GM12878 (cell line): ENCODE results near the gene KCNK1. TPM values are rescaled to one million over a fixed set of nuclear protein-coding genes. Genes with fewer than 3 reads are reported as not detected.
A peak's percentile ranks its signal among the peaks of the same experiment; 100 is the strongest.

Experiments
- ATAC-seq: fragments of 200-7000 bp; cut with Tn5 transposase; 3 replicates; pipeline ENCODE4 v1.9.1; 2020; ENCODE audit warnings: mild to moderate bottlenecking, moderate library complexity
- BruUV-seq: library from RNA; stranded (reverse); fragments of 400-500 nt; replicated peaks from 2 replicates; lab custom pipeline; 2021; lab: Mats Ljungman, UMichigan
- CTCF ChIA-PET: fragments of 300-600 bp; sonication (Branson Sonifier 250); formaldehyde crosslinking; extraction: SDS; loops from one replicate; lab custom pipeline; 2021; ENCODE audit warnings: inconsistent platforms; lab: Yijun Ruan, JAX
- POLR2A ChIA-PET: fragments of 350-600 bp; formaldehyde crosslinking; extraction: SDS; loops from one replicate; lab custom pipeline; 2021; ENCODE audit warnings: inconsistent platforms; lab: Charles Lee
- RAD21 ChIA-PET: fragments of 300-600 bp; sonication (Branson Sonifier 250); formaldehyde crosslinking; loops from one replicate; lab custom pipeline; 2023; ENCODE audit warnings: antibody characterized with exemption; ENCODE audit not compliant: unreplicated experiment; lab: Charles Lee
- SMC1A ChIA-PET: fragments of 300-600 bp; sonication (Branson Sonifier 250); formaldehyde crosslinking; loops from one replicate; lab custom pipeline; 2023; ENCODE audit not compliant: unreplicated experiment, uncharacterized antibody; lab: Charles Lee
- DNase-seq: peaks from one replicate; pipeline ENCODE4 v3.0.0-alpha.2; 2011; ENCODE audit warnings: low read depth, low spot score
- FAIRE-seq: peaks from 3 replicates; lab custom pipeline; 2011; peaks lifted over from hg19 to GRCh38; lab: Jason Lieb, UNC
- H2AFZ ChIP-seq: 2 replicates; pipeline ENCODE4 v1.6.0; 2011; ENCODE audit warnings: low read depth, low read length, control low read depth; ENCODE audit not compliant: control insufficient read depth
- H3K27ac ChIP-seq: 2 replicates; pipeline ENCODE4 v1.5.1; 2011; ENCODE audit warnings: control low read depth; ENCODE audit not compliant: control insufficient read depth, insufficient read depth
- H3K27me3 ChIP-seq, 2 experiments: replicated peaks in 1 of 2; 2 replicates each; pipeline versions ENCODE4 v1.6.0 to v1.6.1; 2011; ENCODE audit warnings: low read length in 1 of 2; ENCODE audit not compliant: control insufficient read depth in 2 of 2, insufficient read depth in 2 of 2
- H3K36me3 ChIP-seq, 2 experiments: 2 replicates each; pipeline ENCODE4 v1.5.1; 2011; ENCODE audit warnings: low read length in 1 of 2; ENCODE audit not compliant: control insufficient read depth in 2 of 2, insufficient read depth in 2 of 2
- H3K4me1 ChIP-seq: 2 replicates; pipeline ENCODE4 v1.6.1; 2011; ENCODE audit warnings: mild to moderate bottlenecking, low read length, moderate library complexity, mixed read lengths; ENCODE audit not compliant: control insufficient read depth, insufficient read depth
- H3K4me2 ChIP-seq: 2 replicates; pipeline ENCODE4 v1.6.0; 2011; ENCODE audit warnings: control low read depth; ENCODE audit not compliant: control insufficient read depth, insufficient read depth
- H3K4me3 ChIP-seq: fragments of 200-600 bp; sonication (generic); 2 replicates; pipeline ENCODE4 v1.5.1; 2016
- H3K79me2 ChIP-seq: 2 replicates; pipeline ENCODE4 v1.6.0; 2011; ENCODE audit warnings: low read length; ENCODE audit not compliant: control insufficient read depth, insufficient read depth
- H3K9ac ChIP-seq: 2 replicates; pipeline ENCODE4 v1.8.0; 2011; ENCODE audit warnings: low read length, control low read depth, mixed read lengths; ENCODE audit not compliant: control insufficient read depth, insufficient read depth
- H3K9me3 ChIP-seq: replicated peaks from 3 replicates; pipeline ENCODE4 v1.5.1; 2011; ENCODE audit warnings: mild to moderate bottlenecking, low read length; ENCODE audit not compliant: control insufficient read depth, insufficient read depth
- H4K20me1 ChIP-seq: 2 replicates; pipeline ENCODE4 v1.6.0; 2011; ENCODE audit not compliant: control insufficient read depth, insufficient read depth
- CREB1 ChIP-seq: IDR thresholded peaks from 2 replicates; pipeline ENCODE4 v1.6.1; 2012; ENCODE audit warnings: low read depth, mild to moderate bottlenecking, inconsistent platforms
- EED ChIP-seq: sonication (generic); IDR thresholded peaks from 2 replicates; pipeline ENCODE4 v1.6.1; 2016; ENCODE audit warnings: antibody characterized with exemption, low read depth
- IKZF2 ChIP-seq, 2 experiments: fragments of 450-650 bp; IDR thresholded peaks; 2 replicates each; pipeline ENCODE4 v1.6.1; 2017; ENCODE audit warnings: mild to moderate bottlenecking in 2 of 2, moderate library complexity in 2 of 2
- NKRF ChIP-seq: fragments of 450-650 bp; conservative IDR thresholded peaks from 2 replicates; pipeline ENCODE4 v1.6.1; 2017; ENCODE audit warnings: mild to moderate bottlenecking, moderate library complexity
- NRF1 ChIP-seq: conservative IDR thresholded peaks from 2 replicates; pipeline ENCODE4 v1.6.1; 2011; ENCODE audit warnings: mild to moderate bottlenecking, low read depth, low read length, improper control_type of control experiment
- POLR2AphosphoS2 ChIP-seq: IDR thresholded peaks from 2 replicates; pipeline ENCODE4 v1.6.1; 2011; ENCODE audit warnings: low read depth, mild to moderate bottlenecking, low read length, improper control_type of control experiment, moderate library complexity
- PRDM15 ChIP-seq: fragments of 450-650 bp; formaldehyde crosslinking; IDR thresholded peaks from 2 replicates; pipeline ENCODE4 v1.4.0; 2020; ENCODE audit warnings: mild to moderate bottlenecking, moderate library complexity
- ZBED1 ChIP-seq: IDR thresholded peaks from 2 replicates; pipeline ENCODE4 v1.6.1; 2016; ENCODE audit warnings: borderline replicate concordance
- ZZZ3 ChIP-seq: IDR thresholded peaks from 2 replicates; pipeline ENCODE4 v1.6.1; 2011; ENCODE audit warnings: low read depth; ENCODE audit not compliant: control insufficient read depth, insufficient read length
- WGBS: methylation state at CpG from one replicate; pipeline ENCODE4 v1.1.6; 2016; ENCODE audit warnings: low lambda C conversion rate; ENCODE audit not compliant: insufficient replicate concordance, insufficient coverage; ENCODE audit errors: missing lambda C conversion rate; 5-methylcytosine and 5-hydroxymethylcytosine counted together
- in situ Hi-C: fragments of 300-500 bp; cut with MboI; formaldehyde crosslinking; loops from 9 replicates; pipeline ENCODE4 v1.14.3; 2018; ENCODE audit warnings: mixed read lengths
- intact Hi-C: fragments of 100-400 bp; cut with micrococcal nuclease; formaldehyde crosslinking; loops from one replicate; pipeline ENCODE4 v1.14.2; 2022; ENCODE audit not compliant: unreplicated experiment
- polyA plus RNA-seq, 11 experiments: library from polyadenylated mRNA; depleted of rRNA in 4 of 11; unstranded in 6 of 11; stranded (reverse) in 5 of 11; fragments of >200 nt; fragmentation: Nextera tagmentation in 4 of 11; fragmentation: Illumina TruSeq in 1 of 11; extraction: Ambion mirVana in 4 of 11; extraction: Trizol in 1 of 11; gene quantifications; 1 replicate in 1 of 11; 2 replicates in 10 of 11; pipeline versions ENCODE4 v1.2.1 to v1.2.3, GENCODE V29; 2011 to 2016; ENCODE audit warnings: inconsistent platforms in 2 of 11, missing spikeins in 2 of 11, low read depth in 1 of 11
- total RNA-seq, 4 experiments: library from RNA; depleted of rRNA in 3 of 4; stranded (reverse); fragments of >200 nt in 3 of 4; fragmentation: Illumina TruSeq in 1 of 4; extraction: Trizol in 1 of 4; gene quantifications; 2 replicates each; pipeline versions ENCODE4 v1.2.1 to v1.2.3, GENCODE V29; 2013 to 2021
- TF ChIP-seq, protein P1 (sequence below): fragments of 450-650 bp; formaldehyde crosslinking; IDR thresholded peaks from 2 replicates; pipeline ENCODE4 v1.4.0; 2022; ENCODE audit warnings: mild to moderate bottlenecking, moderate library complexity
- TF ChIP-seq, protein P2 (sequence below): fragments of 450-650 bp; IDR thresholded peaks from 2 replicates; pipeline ENCODE4 v1.6.1; 2017; ENCODE audit warnings: antibody characterized with exemption, mild to moderate bottlenecking, moderate library complexity

The KCNK1 gene
- total and polyA plus RNA-seq, 10 of the 15 experiments (the other 5 are each of a cell fraction or from before 2014, with no cell fraction given) = 9.4 to 27.6 (median 15.1) TPM

DNA sequence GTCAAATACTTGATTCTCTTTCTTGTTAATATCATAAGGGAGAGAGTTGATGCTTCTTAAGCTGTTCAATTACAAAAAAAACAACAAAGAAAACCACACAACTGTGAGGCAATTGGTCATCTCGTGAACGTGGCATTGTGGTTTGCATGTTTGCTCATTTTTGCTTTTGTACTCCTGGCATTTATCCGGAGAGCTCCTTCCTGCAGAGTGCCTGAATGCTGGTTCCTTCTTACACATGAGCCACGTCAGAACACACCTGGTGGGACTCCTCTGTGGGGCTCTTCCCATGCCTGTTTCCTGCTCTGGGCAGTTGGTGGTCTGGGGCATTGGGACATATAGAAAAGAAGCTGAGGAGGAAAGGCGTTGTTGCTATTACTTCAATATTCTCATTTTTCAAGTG, 25.7 kb downstream of the KCNK1 start:
- Histone ChIP-seq H3K27me3 (no peaks in the 10 kb centered on the region), H2AFZ (no peak overlapping the region), H3K4me1 (peaks cover 21% of the 10 kb centered on the region), H3K4me2 (0 out of 2 replicates have a peak overlapping the region, but pooled peaks have one; percentile 1), H3K36me3 (peaks cover 0 to 6% of the 10 kb centered on the region in 2 experiments; a peak in 3 of 4 replicates), H3K9ac (no peak overlapping the region), H3K4me3 (no peak overlapping the region), H4K20me1 (no peaks in the 10 kb centered on the region), H3K9me3 (no peaks in the 10 kb centered on the region; the same call in 1 of the 3 replicates), H3K27ac (no peak overlapping the region), H3K79me2 (no peaks in the 10 kb centered on the region; the same call in 1 of the 2 replicates)
- FAIRE-seq (no peak), DNase-seq (no peak), ATAC-seq (peak; percentile 64)
- CTCF ChIA-PET = interaction anchor here (0.6 to 1.7 kb wide), 5 partner anchors 8 to 976 kb away, joined by 3 to 6 read pairs (median 3); no protein-coding TSS in a partner anchor
- POLR2A ChIA-PET = interaction anchor here (0.6 to 2.4 kb wide), 5 partner anchors 9 to 35 kb away, joined by 3 to 13 read pairs (median 3); no protein-coding TSS in a partner anchor
- in situ Hi-C loops = no loop called here
- WGBS = 20% methylated on average over 5 of the region's 5 CpGs
- SMC1A ChIA-PET = interaction anchor here (0.6 to 3.4 kb wide), 15 partner anchors 9 to 198 kb away, joined by 3 to 18 read pairs (median 4); no protein-coding TSS in a partner anchor
- RAD21 ChIA-PET = interaction anchor here (0.8 to 2.3 kb wide), 6 partner anchors 22 to 39 kb away, joined by 3 to 12 read pairs (median 4); no protein-coding TSS in a partner anchor
- BruUV-seq = no TSS peak
- intact Hi-C loops = no loop called here
- peak; percentile 69 to 76 for TF ChIP-seq IKZF2 (IDR thresholded peaks at IDR 0.05)
- no peak for TF ChIP-seq PRDM15 (CRISPR knock-in tag)
- TF ChIP-seq, protein P1, sequence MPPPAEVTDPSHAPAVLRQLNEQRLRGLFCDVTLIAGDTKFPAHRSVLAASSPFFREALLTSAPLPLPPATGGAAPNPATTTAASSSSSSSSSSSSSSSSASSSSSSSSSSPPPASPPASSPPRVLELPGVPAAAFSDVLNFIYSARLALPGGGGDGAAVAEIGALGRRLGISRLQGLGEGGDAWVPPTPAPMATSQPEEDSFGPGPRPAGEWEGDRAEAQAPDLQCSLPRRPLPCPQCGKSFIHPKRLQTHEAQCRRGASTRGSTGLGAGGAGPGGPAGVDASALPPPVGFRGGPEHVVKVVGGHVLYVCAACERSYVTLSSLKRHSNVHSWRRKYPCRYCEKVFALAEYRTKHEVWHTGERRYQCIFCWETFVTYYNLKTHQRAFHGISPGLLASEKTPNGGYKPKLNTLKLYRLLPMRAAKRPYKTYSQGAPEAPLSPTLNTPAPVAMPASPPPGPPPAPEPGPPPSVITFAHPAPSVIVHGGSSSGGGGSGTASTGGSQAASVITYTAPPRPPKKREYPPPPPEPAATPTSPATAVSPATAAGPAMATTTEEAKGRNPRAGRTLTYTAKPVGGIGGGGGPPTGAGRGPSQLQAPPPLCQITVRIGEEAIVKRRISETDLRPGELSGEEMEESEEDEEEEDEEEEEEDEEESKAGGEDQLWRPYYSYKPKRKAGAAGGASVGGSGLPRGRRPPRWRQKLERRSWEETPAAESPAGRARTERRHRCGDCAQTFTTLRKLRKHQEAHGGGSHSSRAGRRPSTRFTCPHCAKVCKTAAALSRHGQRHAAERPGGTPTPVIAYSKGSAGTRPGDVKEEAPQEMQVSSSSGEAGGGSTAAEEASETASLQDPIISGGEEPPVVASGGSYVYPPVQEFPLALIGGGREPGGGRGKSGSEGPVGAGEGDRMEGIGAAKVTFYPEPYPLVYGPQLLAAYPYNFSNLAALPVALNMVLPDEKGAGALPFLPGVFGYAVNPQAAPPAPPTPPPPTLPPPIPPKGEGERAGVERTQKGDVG = no peak
- no peak for TF ChIP-seq NKRF
- TF ChIP-seq EED = peak; percentile 42; the same call in 1 of the 2 replicates
- TF ChIP-seq CREB1 = peak; percentile 18; the same call in 1 of the 2 replicates
- TF ChIP-seq POLR2AphosphoS2 = no peak
- no peak for TF ChIP-seq ZBED1
- TF ChIP-seq NRF1 = no peak
- no peak for TF ChIP-seq ZZZ3
- TF ChIP-seq, protein P2, sequence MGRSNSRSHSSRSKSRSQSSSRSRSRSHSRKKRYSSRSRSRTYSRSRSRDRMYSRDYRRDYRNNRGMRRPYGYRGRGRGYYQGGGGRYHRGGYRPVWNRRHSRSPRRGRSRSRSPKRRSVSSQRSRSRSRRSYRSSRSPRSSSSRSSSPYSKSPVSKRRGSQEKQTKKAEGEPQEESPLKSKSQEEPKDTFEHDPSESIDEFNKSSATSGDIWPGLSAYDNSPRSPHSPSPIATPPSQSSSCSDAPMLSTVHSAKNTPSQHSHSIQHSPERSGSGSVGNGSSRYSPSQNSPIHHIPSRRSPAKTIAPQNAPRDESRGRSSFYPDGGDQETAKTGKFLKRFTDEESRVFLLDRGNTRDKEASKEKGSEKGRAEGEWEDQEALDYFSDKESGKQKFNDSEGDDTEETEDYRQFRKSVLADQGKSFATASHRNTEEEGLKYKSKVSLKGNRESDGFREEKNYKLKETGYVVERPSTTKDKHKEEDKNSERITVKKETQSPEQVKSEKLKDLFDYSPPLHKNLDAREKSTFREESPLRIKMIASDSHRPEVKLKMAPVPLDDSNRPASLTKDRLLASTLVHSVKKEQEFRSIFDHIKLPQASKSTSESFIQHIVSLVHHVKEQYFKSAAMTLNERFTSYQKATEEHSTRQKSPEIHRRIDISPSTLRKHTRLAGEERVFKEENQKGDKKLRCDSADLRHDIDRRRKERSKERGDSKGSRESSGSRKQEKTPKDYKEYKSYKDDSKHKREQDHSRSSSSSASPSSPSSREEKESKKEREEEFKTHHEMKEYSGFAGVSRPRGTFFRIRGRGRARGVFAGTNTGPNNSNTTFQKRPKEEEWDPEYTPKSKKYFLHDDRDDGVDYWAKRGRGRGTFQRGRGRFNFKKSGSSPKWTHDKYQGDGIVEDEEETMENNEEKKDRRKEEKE = no peak
